Right kidney (tissue), 1 donor: ENCODE data around the gene RBM39.
"Not testable (repeated sequence)": the region's sequence is repeated elsewhere in the genome, so short reads cannot be mapped to it uniquely, and the experiment has no call there.

Experiments
- DNase-seq: peaks from one replicate; pipeline ENCODE4 v3.0.0-alpha.2; 2016

Gene RBM39

GRCh38 chr20:35709259-35709658 is 32.8 kb downstream of the RBM39 start:
- DNase-seq: no peak

- DNase-seq: no peak
These were observed 33.6 kb downstream of the RBM39 start for GRCh38 chr20:35708502-35708901.

GRCh38 chr20:35706591-35707529 is 35.2 kb downstream of the RBM39 start:
- not testable (repeated sequence) for DNase-seq

- DNase-seq: not testable (repeated sequence)
These were observed 36.2 kb downstream of the RBM39 start for GRCh38 chr20:35705894-35706293.

- no peak for DNase-seq
These were observed 37.4 kb downstream of the RBM39 start for GRCh38 chr20:35704514-35705261.

DNA sequence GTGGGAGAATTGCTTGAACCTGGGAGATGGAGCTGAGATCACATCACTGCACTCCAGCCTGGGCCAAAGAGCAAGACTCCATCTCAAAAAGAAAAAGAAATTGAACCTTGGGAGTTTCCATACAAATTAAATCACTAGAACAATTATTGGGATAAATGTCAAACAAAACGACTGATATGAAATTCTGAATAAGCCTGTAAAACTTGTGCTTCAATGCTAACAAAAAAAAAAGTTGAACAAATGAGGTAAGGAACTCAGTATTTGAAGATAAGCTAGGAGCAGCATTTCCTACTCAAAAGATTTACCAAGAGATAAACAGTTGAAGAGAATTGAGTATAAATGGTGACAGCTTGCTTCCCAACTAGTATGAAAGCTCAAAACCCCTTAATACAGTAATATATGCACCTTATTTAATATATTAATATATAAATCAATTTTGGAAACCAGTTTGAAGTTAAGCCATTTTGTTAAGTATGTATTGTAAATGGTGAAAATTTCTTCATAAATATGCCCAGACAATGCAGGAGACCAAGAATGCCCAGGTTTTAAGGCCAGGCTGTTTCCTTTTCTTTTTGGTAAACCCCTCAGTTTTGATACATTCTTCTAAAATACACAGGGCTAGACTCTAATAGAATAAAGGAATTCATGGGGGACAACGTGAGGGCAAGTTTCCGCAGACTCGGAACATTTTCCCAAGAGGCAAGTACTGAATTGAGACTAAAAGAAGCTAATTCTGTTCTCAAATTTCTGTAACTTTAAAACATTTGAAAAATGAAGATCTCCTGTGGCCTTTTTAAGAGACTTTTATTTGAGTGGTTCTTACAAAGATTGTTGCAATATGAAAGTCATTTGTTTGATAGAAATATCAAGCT is 39.0 kb downstream of the RBM39 start:
- DNase-seq: no peak

- no peak for DNase-seq
These were observed 39.8 kb downstream of the RBM39 start for GRCh38 chr20:35702051-35702823.

GRCh38 chr20:35700625-35701148 is 41.4 kb downstream of the RBM39 start:
- no peak for DNase-seq

DNA sequence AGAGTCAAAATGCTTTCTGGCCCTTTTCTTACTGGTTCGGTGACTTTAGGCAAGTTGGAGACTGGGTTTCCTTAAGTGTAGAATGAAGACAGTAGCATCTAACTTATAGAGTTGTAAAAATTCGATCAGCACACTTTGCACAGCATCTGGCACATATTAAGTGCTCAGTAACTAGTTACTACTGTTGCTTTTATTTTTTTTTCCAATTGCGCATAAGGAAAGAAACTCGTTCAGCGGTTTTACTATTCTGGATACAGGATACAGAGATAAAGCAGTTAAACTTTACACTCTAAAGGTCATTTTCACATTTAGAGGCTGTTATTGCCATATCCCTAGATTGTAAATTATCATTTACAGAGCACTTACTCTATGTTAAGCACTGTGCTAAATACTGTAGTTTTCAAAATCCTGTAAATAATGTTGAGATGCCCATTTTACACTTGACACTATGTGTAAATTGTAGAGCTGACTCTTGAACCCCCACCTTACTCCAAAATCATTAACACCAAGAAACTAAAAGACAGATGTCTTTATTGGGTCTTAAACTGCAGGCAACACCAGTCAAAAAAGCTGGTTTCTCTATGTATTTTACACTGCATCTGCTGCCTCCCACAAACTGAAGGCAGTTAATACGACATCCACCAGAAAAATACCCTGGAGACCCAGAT is 42.0 kb downstream of the RBM39 start:
- no peak for DNase-seq

DNA sequence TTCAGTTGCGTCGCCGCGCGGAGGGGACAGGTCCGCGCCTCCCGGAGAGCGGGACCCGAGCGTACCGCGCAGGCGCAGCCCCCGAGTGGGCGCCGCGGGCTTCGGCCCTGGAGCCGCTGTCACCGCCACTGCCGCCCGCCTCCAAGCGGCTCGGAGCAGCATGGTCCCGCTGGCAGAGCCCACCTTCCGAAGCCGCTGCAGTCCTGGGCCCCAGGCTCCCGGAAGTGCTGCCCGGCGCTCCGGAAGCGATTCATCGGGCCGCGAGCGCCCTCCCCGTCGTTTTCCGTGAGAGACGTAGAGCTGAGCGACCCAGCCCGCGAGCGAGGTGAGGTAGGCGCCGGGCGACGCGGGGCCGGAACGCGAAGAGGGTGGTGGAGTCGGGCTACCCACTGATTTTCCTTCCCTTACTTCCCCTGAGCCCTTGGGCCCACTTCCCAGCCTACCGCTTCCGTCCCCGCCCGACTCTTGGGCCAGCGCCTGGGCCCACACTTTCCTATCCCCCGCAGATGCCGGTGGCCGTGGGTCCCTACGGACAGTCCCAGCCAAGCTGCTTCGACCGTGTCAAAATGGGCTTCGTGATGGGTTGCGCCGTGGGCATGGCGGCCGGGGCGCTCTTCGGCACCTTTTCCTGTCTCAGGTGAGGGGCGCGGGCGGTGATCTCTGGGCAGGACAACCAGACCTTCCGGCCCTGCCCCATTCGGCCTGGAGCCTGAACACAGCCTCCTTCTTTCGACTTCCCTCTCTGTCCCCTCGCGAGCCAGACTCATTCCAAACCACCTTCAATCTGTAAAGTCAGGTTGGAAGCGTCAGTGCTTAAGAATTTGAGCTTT is 42.7 kb downstream of the RBM39 start, which contains the start of the genes NFS1 and ROMO1:
TSS of gene NFS1 (minus strand) at position 226 of the 830 bp plus-strand sequence. CDS start at position 162, 64 bp downstream.
TSS of gene ROMO1 (plus strand) at position 279 of the 830 bp plus-strand sequence. CDS start at position 507, 228 bp downstream.
- peak; percentile 90 for DNase-seq

- no peak for DNase-seq
These were observed 43.5 kb downstream of the RBM39 start for GRCh38 chr20:35698298-35699126.

GRCh38 chr20:35697696-35698297 is 44.3 kb downstream of the RBM39 start:
- no peak for DNase-seq

GRCh38 chr20:35695978-35696377 is 46.1 kb downstream of the RBM39 start:
- DNase-seq: no peak

- no peak for DNase-seq
These were observed 46.8 kb downstream of the RBM39 start for GRCh38 chr20:35695245-35695749.

- DNase-seq: no peak
These were observed 51.8 kb downstream of the RBM39 start for GRCh38 chr20:35690265-35690664.

GRCh38 chr20:35686872-35687271 is 55.2 kb downstream of the RBM39 start:
- not testable (repeated sequence) for DNase-seq

GRCh38 chr20:35685368-35685767 is 56.7 kb downstream of the RBM39 start:
- not testable (repeated sequence) for DNase-seq

DNA sequence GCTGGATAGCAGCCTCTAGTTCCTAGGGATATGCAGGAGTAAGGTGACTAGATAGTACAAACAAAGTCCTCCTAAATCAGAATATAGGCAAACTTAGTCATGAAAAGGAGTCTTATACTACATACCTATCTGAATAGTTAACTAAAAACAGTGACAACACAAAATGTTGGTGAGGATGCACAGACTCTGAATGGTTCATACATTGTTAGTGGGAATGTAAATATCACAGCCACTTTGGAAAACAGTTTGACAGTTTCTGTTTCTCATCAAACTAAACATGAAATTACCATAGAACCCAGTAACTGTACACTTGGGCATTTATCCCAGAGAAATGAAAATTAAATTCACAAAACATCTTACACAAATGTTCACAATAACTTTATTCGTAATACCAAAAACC is 60.1 kb downstream of the RBM39 start:
- DNase-seq: no peak
